NB4 (cell line): ENCODE data around the gene TCEAL1.

Source experiments
- CTCF ChIP-seq: IDR thresholded peaks from one replicate; pipeline ENCODE4 v1.5.1; 2012; ENCODE audit warnings: low read depth, low read length
- POLR2A ChIP-seq: IDR thresholded peaks from 2 replicates; pipeline ENCODE4 v1.6.1; 2011; ENCODE audit warnings: mild to moderate bottlenecking; ENCODE audit not compliant: insufficient read length; ENCODE audit errors: extremely low read depth

- TF ChIP-seq CTCF, result no peak
- TF ChIP-seq POLR2A, result no peak
Measured at GRCh38 chrX:103626855-103627254, 1.9 kb upstream of the TCEAL1 start.
